ENCODE data around the gene POGZ. TPM values are rescaled to one million over a fixed set of nuclear protein-coding genes. Genes with fewer than 3 reads are reported as not detected.

POGZ gene
- total RNA-seq, 1 experiment from 2014 or later = 80.6 TPM

DNA sequence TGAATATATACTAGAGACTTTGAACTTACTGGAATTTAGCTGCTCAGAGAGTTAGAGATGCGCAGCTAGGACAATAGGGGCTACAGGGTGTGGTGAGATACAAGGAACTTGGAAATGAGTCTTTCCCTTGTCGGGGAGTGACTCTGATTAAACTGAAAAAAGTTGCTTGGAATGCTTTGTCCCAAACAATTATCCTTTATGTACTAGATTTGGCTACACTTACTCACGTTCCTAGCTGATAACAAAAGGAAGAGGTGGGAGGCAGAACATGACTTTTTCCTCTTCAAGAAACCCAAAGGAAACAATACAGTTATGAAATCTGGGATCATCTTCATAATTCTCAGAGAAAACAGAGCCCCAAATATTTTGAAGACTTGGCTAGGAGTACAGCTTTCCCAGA is 45.0 kb upstream of the POGZ start:
- DNase-seq (ENCODE audit: low read depth, low spot score) (no peak), ATAC-seq (no peak)
- Histone ChIP-seq H3K27me3 (ENCODE audit: insufficient read depth, low read length) (no peaks in the 10 kb centered on the region), H3K9me3 (ENCODE audit: control insufficient read depth in 1 of 2, insufficient read depth in 1 of 2, low read depth in 1 of 2, low read length in 2 of 2) (no peaks in the 10 kb centered on the region), H3K4me1 (ENCODE audit: control insufficient read depth in 1 of 2, insufficient read depth in 2 of 2, low read length in 2 of 2) (peaks cover 14 to 41% of the 10 kb centered on the region in 2 experiments), H3K4me2 (ENCODE audit: low read length) (peak overlapping the region; percentile 18; the same call in 1 of the 2 replicates), H3K4me3 (replicated peaks in 1 of 2; ENCODE audit: low read depth in 1 of 2, low read length in 2 of 2) (no peak overlapping the region), H3K9me2 (ENCODE audit: insufficient read depth) (no peaks in the 10 kb centered on the region), H3K36me3 (ENCODE audit: control insufficient read depth in 1 of 2, insufficient read depth in 2 of 2, low read length in 2 of 2) (no peaks in the 10 kb centered on the region), H2AFZ (ENCODE audit: low read depth, low read length, poor library complexity, severe bottlenecking) (no peak overlapping the region), H3K9ac (ENCODE audit: low read length) (no peak overlapping the region), H3K27ac (ENCODE audit: low read depth, low read length) (no peak overlapping the region), H4K20me1 (ENCODE audit: insufficient read depth) (no peaks in the 10 kb centered on the region), H3K79me2 (ENCODE audit: insufficient read depth, low read length) (no peaks in the 10 kb centered on the region)
- TF ChIP-seq EGR1 (IDR thresholded peaks at IDR 0.05; ENCODE audit: low read depth) = no peak
- intact Hi-C loops (cut with micrococcal nuclease) = no loop called here
- CTCF ChIA-PET = no interaction called here
- POLR2A ChIA-PET = no interaction called here
- RAD21 ChIA-PET (ENCODE audit: low non-redundant PET in 1 of 2, low total read pairs in 2 of 2, uncharacterized antibody in 2 of 2, unreplicated experiment in 2 of 2) = no interaction called here
- BruUV-seq (replicated peaks) = no TSS peak

DNA sequence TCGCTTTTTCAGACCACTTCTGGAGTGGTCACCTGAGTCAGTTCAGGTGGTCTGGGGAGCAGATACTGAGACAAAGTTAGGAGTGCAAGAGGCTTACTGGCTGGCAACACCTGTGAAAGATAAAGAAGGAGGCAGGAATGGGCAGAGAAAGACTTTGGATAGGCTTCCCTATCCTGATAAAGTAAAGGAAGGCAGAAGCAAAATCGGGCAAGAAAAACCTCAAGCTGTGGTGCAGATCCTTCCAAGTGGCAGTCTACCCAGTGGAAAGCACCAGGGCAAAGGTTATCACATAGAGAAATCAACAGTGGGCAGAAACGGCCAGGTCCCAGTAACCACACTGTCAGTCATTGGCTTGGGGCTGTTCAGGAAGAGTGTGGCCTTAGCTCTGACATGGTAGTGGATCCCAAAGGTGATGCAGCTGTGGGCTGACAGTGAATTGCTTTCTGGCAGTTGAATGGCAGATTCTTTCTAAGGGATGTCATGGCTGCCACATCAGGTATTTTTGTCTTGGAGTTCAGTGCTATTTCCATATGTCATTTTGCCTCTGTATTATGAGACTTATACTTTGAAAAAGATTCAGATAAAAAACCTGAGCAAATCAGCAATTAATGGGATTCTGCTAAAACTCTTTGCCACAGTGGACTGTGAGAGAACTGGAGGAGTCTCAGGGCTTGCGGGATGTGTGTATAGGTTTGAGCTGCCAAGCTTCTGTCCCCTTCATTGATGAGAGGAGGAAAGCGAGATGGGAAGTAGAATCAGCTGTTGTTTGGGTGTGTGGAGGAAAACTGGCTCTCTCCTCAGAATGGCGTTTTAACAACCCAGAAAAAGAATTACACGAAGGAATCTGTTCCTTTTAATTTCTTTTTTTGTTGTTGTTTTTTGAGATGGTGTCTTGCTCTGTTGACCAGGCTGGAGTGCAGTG is 43.8 kb upstream of the POGZ start:
- ChIA-PET CTCF (no interaction called here), RAD21 (ENCODE audit: low non-redundant PET in 1 of 2, low total read pairs in 2 of 2, uncharacterized antibody in 2 of 2, unreplicated experiment in 2 of 2) (no interaction called here), POLR2A (no interaction called here)
- ATAC-seq (peak; percentile 59), DNase-seq (ENCODE audit: low read depth, low spot score) (no peak)
- Histone ChIP-seq H3K4me2 (ENCODE audit: low read length) (peak overlapping the region; percentile 25; the same call in 1 of the 2 replicates), H3K9ac (ENCODE audit: low read length) (no peak overlapping the region), H3K79me2 (ENCODE audit: insufficient read depth, low read length) (no peaks in the 10 kb centered on the region), H3K4me3 (replicated peaks in 1 of 2; ENCODE audit: low read depth in 1 of 2, low read length in 2 of 2) (no peak overlapping the region), H3K36me3 (ENCODE audit: control insufficient read depth in 1 of 2, insufficient read depth in 2 of 2, low read length in 2 of 2) (no peaks in the 10 kb centered on the region), H3K27ac (ENCODE audit: low read depth, low read length) (no peak overlapping the region), H3K9me3 (ENCODE audit: control insufficient read depth in 1 of 2, insufficient read depth in 1 of 2, low read depth in 1 of 2, low read length in 2 of 2) (no peaks in the 10 kb centered on the region), H4K20me1 (ENCODE audit: insufficient read depth) (no peaks in the 10 kb centered on the region), H3K9me2 (ENCODE audit: insufficient read depth) (no peaks in the 10 kb centered on the region), H3K4me1 (ENCODE audit: control insufficient read depth in 1 of 2, insufficient read depth in 2 of 2, low read length in 2 of 2) (peaks cover 7 to 30% of the 10 kb centered on the region in 2 experiments), H3K27me3 (ENCODE audit: insufficient read depth, low read length) (no peaks in the 10 kb centered on the region), H2AFZ (ENCODE audit: low read depth, low read length, poor library complexity, severe bottlenecking) (peak overlapping the region; percentile 66)
- no TSS peak for BruUV-seq (replicated peaks)
- intact Hi-C loops (cut with micrococcal nuclease) = no loop called here
- TF ChIP-seq CBX3 (IDR thresholded peaks at IDR 0.05; ENCODE audit: low read depth) = no peak
- TF ChIP-seq, protein P1, sequence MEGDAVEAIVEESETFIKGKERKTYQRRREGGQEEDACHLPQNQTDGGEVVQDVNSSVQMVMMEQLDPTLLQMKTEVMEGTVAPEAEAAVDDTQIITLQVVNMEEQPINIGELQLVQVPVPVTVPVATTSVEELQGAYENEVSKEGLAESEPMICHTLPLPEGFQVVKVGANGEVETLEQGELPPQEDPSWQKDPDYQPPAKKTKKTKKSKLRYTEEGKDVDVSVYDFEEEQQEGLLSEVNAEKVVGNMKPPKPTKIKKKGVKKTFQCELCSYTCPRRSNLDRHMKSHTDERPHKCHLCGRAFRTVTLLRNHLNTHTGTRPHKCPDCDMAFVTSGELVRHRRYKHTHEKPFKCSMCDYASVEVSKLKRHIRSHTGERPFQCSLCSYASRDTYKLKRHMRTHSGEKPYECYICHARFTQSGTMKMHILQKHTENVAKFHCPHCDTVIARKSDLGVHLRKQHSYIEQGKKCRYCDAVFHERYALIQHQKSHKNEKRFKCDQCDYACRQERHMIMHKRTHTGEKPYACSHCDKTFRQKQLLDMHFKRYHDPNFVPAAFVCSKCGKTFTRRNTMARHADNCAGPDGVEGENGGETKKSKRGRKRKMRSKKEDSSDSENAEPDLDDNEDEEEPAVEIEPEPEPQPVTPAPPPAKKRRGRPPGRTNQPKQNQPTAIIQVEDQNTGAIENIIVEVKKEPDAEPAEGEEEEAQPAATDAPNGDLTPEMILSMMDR (IDR thresholded peaks at IDR 0.05 in 2 of 3, conservative IDR thresholded peaks at IDR 0.05 in 1 of 3; ENCODE audit: borderline replicate concordance in 1 of 3, insufficient read depth in 1 of 3, low read depth in 2 of 3, low read length in 2 of 3) = no peak
- TF ChIP-seq ZFX (IDR thresholded peaks at IDR 0.05) = no peak
- TF ChIP-seq, protein P2, sequence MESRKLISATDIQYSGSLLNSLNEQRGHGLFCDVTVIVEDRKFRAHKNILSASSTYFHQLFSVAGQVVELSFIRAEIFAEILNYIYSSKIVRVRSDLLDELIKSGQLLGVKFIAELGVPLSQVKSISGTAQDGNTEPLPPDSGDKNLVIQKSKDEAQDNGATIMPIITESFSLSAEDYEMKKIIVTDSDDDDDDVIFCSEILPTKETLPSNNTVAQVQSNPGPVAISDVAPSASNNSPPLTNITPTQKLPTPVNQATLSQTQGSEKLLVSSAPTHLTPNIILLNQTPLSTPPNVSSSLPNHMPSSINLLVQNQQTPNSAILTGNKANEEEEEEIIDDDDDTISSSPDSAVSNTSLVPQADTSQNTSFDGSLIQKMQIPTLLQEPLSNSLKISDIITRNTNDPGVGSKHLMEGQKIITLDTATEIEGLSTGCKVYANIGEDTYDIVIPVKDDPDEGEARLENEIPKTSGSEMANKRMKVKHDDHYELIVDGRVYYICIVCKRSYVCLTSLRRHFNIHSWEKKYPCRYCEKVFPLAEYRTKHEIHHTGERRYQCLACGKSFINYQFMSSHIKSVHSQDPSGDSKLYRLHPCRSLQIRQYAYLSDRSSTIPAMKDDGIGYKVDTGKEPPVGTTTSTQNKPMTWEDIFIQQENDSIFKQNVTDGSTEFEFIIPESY (IDR thresholded peaks at IDR 0.05; ENCODE audit: extremely low read depth, insufficient replicate concordance, low read length) = no peak

Measured in HCT116 (cell line).